HG02938 (cell line): ENCODE measurements around the gene SLU7.

Experiments
- ATAC-seq: cut with Tn5 transposase; IDR thresholded peaks from one replicate; pipeline ENCODE4 v1.9.1; 2021; ENCODE audit warnings: mild to moderate bottlenecking, moderate library complexity; ENCODE audit not compliant: unreplicated experiment

SLU7 gene

DNA sequence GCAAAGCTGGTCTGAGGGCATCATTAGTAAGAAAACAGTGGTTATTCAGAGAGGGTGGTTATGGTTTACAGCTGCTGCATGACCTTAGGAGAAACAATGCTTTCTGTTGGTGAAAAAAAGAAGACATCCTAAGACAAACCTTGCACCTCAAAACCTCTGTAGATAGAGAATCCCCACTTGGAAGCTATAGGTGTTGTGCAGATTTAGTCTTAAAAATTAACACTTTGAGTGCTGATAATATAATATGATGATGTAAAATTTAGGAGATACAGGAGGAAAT, 1.4 kb upstream of the SLU7 start:
- no peak for ATAC-seq

DNA sequence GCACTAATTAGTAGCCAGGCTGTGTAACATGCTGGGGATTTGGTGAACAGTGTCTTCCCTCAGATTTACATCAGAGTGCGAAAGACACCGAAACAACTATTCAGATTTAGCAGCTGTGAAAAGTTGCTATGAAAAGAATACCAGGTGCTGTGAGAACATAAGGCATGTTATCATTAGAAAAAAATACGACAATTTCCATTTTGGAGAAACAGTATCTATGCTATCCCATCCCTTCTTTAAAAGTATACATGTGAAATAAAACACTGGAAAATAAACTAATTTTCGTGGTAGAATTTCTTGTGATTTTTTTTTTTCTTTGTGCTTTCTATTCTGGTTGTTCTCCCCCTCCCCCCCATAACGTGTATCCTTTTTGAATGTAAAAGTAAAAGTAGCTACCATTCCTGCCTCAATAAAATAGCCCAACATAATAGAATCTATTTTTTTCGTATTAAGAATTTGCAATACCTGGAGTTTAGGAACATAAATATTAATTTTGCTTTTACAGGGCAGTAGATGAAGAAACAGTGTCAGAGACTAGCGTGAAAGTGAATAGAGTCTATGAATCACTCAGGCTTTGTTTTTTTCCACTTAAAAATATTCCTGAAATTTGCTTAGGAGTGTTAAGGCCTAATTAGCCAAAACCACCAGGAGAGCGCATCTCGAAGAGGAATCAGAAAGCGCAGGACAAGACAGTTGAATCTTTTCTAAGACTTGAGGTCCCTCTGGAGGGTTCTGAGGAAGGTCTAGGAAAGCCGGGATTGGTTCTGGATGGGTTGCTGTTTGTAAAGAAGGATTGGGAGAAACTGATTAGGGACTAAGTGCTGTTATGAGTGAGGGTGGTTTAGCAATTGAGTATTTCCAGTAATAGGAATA, 813 bp upstream of the SLU7 start:
- ATAC-seq, result no peak

DNA sequence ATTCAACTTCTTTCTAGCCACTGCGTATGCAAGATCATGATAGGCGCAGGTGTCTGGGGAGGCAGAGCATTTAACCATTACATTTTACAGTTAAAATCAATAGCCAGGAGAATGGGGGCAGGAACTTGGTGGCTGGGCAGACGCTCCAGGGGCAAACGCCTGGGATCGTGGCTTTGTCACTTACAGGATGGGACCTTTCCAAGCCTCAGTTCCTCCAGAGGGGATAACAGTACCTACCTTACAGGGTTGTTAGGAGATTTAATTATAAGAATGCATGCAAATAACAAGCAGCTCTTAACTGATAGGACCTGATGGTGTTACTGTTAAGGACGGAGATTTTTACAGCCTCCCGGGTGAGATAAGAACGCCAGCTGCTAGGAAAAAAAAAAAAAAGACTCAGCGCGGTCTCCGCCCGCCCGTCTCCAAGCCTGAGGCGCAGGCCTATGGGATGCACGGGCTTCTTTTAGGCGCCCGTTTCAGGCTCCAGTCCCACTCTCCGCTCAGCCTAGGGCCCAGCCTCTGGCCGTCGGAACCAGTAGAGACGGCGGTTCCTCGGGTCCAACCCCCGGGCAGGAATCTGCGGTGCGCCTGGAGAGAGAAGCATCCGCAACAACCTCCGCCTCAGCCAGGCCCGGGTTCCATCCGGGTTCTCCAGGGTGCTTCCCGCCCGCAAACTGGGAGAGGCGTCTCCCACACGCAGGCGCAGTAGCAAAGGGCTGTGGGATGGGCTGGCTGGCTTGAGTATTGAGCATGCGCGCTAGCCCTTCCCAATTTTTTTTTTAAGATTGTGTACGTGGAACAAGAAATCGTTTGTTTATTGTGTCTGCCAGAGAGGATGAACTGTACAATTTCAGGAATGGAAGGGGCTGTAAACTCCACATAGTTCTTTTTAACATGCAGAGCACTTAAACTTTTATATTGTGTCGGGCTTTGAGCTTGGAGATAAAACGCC, 19.2 kb downstream of the SLU7 start, which contains the start of gene FAM200C:
TSS of gene FAM200C (minus strand) at position 653 of the 952 bp plus-strand sequence. CDS start 4,564 bp downstream, outside the sequence.
- ATAC-seq, result peak; percentile 74

DNA sequence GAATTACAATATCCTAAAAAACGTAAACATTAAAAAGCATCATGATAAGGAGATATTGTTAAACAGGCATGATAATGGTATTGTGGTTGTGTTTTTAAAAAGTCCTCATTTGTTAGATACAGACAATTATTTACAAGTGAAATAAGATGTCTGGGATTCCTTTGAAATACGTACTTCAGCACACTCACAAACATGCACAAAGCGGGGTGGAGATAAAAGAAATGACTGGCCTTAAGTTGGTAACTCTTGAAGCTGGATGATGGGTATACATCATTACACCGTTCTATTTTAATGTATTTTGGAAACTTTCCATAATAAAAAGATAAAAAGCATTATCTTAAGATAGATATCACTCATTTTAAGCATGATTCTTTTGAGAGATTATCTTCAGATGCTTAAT, 20.1 kb downstream of the SLU7 start:
- no peak for ATAC-seq

DNA sequence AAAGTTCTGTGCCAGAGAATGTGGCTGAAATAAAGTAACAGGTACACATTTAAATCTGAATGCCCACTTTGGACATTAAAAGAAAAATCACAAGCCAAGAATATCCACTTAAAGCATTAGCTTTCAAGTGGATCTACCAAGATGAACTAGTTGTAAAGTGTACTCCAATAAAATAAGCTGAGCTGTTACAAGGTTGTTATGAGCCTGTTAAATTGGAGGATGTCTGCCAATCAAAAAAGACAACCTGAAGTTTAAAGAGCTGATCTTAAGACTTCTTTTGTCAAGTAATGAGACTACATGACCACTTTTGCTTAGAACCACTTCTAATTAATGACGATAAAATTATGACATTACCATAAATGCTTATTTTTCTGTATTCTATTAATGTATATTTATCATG, 21.4 kb downstream of the SLU7 start:
- no peak for ATAC-seq

DNA sequence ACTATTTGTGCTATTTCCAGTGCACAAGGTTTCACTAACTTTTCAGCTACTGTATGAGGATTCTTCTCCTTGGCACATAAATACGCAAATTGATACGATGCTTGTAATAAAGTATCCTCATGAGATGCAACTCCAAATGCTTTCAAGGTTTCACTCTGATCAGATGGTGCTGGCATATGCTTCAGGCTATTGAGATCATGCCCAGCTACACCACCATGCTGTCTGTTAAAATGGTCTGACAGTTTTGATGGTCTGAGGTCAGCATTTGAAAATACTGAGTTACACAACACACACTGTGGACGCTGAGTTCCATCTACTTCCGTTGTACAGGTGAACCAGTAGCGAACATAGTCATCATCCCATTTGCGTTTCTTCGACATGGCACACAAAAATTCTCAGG, 23.8 kb downstream of the SLU7 start:
- ATAC-seq, result no peak

DNA sequence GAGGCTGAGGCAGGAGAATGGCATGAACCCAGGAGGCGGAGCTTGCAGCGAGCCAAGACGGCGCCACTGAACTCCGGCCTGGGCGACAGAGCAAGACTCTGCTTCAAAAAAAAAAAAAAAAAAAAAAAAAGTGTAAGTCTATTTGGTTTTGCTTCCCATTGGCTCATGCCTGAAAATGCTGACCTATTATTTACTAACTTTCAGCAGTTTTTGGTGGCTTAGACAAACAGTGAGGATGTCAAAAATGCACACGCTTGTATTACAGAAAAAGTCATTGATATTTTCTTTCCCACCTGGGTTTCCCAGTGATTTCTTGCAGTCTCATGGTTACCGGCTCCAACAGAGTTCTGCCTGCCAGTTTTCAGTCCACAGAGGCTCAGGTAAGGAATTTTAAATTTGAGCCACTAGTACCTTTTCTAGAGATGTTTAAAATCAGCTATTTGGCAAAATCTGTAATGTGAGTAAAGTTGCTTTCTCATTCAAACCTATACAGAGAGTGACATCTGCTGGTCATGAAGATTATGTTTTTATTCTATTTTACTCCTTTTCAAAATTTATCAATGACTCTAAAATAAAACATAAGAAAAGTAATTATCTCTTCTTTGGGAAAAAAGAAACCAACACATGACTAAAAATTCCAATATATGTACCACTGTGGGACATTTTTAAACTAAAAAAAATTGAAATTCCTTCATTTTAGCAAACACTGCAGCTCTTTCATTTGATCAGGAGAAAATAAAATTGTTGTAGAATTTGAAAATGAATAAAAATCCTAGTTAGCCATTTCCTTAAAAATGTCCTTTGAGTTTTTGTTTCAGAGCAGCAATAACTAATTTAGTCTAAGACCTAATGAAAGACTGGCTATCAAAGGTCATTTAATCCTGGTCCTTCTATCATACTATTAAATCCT, 27.8 kb downstream of the SLU7 start:
- no peak for ATAC-seq

DNA sequence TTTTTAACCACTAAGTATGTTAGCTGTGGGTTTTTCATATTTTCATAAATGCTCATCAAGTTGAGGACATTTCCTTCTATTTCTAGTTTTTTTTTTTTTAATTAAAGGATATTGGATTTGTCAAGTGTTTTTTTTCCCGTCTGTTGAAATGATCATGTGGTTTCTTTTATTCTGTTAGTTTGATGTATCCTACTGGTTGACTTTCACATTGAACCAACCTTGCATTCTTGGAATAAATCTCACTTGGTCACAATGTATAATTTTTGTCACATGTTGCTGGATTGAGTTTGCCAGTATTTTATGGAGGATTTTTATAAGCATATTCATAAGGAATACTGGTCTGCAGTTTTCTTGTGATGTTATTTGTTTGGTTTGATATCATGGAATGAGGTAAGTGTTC, 31.4 kb downstream of the SLU7 start:
- no peak for ATAC-seq

DNA sequence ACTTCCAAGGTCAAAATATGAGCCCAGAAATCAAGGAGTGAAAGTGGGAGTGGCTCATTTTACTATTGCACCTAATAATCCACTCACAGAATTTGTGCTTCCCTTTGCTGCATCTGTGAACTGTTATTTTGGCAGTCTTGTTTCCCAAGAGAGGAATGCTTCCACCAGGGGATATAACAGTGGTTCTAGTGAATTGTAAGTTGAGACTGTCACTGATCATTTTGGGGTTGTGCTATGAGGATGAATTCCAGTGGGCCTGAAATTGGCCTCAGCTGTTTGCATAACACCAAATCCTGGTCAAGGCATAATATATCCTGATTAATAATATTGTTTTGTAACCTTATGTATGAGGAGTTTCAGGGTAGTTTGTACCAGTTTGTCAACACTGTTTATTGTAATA, 33.4 kb downstream of the SLU7 start:
- no peak for ATAC-seq

DNA sequence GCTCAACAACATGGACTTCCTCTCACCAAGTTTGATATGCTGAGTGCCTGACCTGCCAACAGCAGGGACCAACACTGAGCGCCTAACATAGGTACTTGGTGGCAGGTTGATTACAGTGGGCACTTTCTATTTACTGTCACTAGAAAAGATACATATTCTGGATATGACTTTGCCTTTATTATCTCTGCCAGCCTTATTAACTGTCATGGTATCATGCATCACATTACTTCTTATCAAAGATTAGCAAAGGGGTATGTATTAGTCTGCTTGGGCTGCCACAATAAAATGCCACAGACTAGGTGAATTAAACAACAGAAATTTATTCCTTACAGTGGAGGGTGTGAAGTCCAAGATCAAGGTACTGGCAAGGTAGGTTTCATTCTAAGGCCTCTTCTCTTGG, 34.2 kb downstream of the SLU7 start:
- no peak for ATAC-seq

DNA sequence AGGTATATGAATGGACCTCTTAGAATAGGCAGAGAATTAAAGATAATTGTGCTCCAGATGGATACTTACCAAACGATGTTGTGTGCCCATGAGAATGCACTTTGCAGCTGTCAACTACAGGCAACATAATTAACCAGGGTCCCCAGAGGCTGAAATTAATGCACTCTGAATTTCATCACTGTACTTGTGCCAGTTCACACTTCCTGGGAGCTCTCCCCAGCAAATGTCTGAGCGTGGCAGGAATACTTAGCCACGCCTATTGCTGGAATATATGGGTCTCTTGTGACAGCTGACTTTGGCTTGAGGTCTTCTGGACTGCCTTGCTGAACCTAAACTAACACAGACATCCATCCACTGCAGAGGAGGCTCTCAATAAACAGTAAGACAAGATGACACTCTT, 36.5 kb downstream of the SLU7 start:
- no peak for ATAC-seq

DNA sequence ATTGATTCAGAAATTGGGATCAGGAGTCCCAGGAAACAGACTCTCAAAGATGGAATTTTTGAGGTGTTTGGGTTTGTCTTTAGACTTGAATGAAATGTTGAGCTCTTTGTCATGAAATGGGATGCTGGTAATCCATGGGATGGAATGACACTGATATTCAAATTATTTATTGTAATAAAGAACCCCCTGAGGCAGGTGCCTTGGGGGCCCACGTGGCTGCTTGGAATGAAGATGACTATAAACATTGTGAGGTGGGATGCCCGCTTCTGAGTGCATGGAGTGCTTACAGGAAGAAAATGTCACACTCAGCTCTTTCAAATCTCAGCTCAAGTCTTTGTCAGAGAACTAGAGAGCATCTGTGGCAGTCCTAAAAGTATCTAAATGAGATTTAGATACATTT, 38.8 kb downstream of the SLU7 start:
- ATAC-seq, result no peak

DNA sequence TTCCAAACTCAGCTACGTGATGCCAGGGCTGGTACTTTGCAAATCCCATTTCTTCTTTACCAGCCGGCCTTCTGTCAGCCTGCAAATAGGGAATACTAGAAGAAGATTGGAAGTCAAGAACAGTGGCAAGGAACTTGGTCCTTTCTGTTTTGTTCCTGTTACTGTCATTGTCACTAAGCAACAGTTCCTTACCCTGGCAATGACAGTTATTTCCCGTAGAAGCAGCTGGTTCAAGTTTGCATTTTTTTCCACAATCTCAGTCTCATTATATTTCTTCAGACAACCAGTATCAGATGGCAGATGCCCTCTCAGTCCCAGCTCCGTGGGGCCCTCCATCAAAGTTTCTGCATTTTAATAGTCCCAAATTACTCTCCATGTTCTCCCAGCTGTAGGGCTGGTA, 39.4 kb downstream of the SLU7 start:
- no peak for ATAC-seq

DNA sequence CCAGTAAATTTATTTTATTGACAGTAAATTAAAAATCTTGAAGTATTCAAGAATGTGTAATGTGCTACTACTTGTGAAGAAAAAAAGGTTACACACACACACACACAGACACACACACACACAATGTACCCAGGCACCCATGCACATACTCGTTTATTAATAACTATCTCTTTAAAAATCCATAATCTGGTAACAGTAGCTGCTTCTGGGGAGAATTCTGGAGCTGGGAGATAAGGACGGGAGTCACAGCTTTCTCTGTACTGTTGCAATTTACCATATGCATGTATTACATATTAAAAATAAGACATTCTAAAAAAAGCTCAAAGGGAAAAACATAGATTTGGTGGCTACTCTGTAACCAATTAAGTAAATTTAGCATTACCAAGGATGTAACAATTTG, 40.6 kb downstream of the SLU7 start:
- no peak for ATAC-seq

DNA sequence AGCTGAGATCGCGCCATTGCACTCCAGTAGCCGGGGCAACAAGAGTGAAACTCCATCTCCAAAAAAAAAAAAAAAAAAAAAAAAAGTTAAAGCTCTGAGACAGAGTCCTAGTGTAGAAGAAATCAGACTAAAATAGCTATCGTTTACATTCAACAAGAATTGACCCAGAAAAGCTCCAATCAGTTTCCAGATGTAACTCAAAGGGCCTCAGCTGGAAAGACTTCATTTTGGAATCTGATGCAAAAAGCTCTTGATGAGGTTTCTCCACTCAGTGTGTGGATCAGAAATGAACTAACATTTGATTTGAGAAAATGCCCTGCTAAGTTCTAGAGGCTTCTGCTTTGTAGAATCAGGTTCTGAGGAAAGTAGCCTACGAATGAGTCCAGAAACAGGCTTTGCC, 41.2 kb downstream of the SLU7 start:
- ATAC-seq, result no peak

DNA sequence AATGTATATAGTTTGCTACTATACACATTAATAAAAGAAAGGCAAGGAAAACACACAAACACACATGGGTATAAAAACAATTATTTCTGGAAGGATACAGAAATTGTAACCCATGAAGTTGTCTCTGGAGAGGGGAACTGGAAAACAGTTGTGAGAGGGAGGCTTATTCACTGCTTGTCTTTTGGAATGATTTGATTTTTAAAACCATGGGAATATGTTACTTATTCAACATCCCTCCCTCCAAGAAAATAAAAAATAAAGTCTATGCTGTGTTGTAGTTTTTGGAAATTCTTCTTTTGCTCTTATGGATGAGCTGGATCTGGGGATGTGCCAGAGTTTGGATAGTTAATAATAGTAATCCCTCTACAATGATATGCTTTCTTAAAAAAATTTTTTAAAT, 42.5 kb downstream of the SLU7 start:
- no peak for ATAC-seq

DNA sequence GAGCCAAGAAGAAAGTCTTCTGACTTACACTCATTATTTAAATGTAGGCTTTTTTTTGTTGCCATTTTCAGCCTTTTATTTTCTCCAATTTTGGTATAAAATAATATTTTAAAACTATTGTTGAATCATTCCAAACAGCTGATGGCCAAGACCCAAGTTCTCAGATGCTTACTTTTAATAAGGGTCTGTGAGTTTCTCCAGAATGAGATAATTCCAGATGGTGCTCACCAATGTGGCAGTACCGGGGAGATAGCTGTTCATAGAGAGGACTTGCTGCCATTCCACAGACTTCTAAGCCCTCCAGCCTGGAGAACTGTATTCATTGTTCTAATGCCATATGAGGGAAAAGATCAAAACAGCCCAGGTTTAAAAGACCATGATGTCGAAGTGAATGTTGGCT, 43.2 kb downstream of the SLU7 start:
- ATAC-seq, result no peak

DNA sequence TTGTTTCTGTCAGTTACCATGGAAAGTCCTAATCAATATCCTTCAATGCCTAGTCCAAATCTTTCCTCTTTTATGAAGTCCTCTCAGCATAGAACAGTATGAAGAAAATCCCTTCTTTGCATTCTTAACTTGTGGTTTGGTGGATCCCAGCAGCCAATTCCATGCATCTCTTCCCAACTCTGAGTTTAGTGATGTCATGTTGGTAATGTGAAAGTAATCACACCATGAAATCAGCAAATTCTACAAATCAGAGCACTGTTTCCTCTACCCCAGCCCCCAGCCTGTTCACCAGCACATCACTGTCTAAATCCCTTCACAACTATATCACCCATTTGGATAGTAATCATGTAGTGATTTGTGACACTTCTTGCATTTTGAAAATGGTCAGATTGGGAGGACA, 43.7 kb downstream of the SLU7 start:
- no peak for ATAC-seq

DNA sequence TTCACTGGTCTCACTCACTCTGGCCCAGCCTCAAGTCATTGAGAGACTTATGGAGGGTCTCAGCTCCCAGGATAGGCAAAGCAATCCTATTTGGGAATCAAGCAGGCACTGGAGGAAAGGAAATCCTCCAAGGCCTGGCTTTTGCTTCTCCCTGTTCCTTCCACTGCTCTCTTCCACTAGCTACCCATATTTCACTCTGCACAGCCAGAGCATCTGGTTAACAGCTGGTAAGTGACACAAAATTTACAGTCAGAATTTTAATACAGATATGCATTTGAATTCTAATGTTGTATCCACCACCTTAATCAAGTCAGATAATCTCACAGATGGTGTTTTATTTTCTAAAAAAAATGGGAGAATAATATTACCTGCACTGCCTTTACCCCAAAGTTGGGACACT, 47.6 kb downstream of the SLU7 start:
- ATAC-seq, result no peak

DNA sequence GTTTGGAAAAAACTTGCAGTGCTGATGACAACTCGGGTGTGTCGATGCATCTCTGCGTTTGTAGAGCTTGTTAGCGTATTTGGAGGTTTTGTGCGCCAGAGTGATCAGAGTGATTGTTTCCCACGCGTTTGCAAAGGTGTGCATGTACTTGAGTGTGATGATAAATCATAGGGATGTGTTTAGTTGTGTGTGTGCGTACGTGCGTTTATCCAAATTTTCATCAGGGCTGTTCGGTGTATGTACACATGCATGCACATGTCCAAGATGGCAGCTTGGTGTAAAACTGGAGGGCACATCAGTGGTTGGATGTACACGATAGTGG, 48.2 kb downstream of the SLU7 start:
- ATAC-seq, result no peak

DNA sequence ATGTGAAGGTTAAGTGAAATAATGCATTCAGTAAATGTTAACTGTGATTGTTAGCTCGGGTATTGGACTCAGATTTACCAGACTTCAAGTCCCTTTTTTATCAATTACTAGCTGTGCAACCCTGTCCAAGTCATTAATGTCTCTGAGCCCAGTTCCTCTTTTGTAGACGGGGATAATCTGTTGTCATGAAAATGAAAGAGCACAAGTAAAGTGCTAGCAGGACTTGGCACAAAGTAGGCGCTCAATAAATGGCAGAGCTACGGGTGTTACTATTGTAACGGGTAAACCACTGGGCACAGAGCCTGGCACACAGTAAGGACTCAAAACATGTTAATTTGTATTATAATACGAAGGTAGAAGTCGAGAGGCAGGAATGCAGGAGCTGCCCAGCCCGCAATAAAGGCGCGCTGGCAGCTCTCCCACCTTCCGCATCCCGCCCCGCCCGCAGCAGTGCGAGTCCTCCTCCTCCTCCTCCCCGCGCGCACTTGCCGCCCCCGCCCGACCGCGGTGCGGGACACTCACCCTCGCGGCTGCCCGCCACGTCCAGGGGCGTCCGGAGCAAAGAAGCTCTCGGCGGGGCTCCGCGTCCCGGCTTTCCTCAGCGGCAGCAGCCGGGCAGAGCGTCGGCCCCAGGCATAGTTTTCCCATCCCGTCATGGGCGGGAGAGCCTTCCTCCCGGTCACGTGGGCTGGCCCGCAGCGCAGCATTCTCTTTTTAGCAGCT, 48.7 kb downstream of the SLU7 start, which contains the start of gene C1QTNF2:
TSS of gene C1QTNF2 (minus strand) at position 637 of the 723 bp plus-strand sequence. CDS start 15,615 bp downstream, outside the sequence.
- no peak for ATAC-seq
